ENCODE data around the gene HIF3A. TPM values are rescaled to one million over a fixed set of nuclear protein-coding genes. Genes with fewer than 3 reads are reported as not detected.
A peak's percentile ranks its signal among the peaks of the same experiment; 100 is the strongest.

Gene HIF3A
- total RNA-seq, 4 donors from 2014 or later: 21.5 to 212 (median 103) TPM

GRCh38 chr19:46289724-46290619 is 6.9 kb upstream of the HIF3A start:
- Histone ChIP-seq H3K36me3 (no peaks in the 10 kb centered on the region), H3K27me3 (no peaks in the 10 kb centered on the region), H3K4me3 (no peak overlapping the region), H3K4me1 (no peaks in the 10 kb centered on the region), H3K9me3 (no peaks in the 10 kb centered on the region), H3K27ac (peak overlapping the region; percentile 47 to 68)
- intact Hi-C loops (cut with DNase I; ENCODE audit: low total_unique reads): no loop called here
- TF ChIP-seq POLR2A (IDR thresholded peaks at IDR 0.05) (no peak), CTCF (IDR thresholded peaks at IDR 0.05) (no peak)
- DNase-seq: no peak

- no peak for DNase-seq
- no peaks in the 10 kb centered on the region for H3K27me3 ChIP-seq
- no peaks in the 10 kb centered on the region for H3K36me3 ChIP-seq
- H3K27ac ChIP-seq: no peak overlapping the region
- TF ChIP-seq CTCF (IDR thresholded peaks at IDR 0.05) (no peak), POLR2A (IDR thresholded peaks at IDR 0.05) (no peak)
- peaks cover 0 to 3% of the 10 kb centered on the region in 2 donors for H3K4me1 ChIP-seq
- intact Hi-C loops (cut with DNase I; ENCODE audit: low total_unique reads): no loop called here
- no peaks in the 10 kb centered on the region for H3K9me3 ChIP-seq
- H3K4me3 ChIP-seq: no peak overlapping the region
These were observed 5.0 kb upstream of the HIF3A start for GRCh38 chr19:46291829-46292228.

GRCh38 chr19:46294494-46294893 is 2.3 kb upstream of the HIF3A start:
- Histone ChIP-seq H3K4me3 (no peak overlapping the region), H3K27me3 (no peaks in the 10 kb centered on the region), H3K9me3 (no peaks in the 10 kb centered on the region), H3K36me3 (no peaks in the 10 kb centered on the region), H3K27ac (no peak overlapping the region), H3K4me1 (peaks cover 0 to 15% of the 10 kb centered on the region in 2 donors)
- intact Hi-C loops (cut with DNase I; ENCODE audit: low total_unique reads): no loop called here
- TF ChIP-seq CTCF (IDR thresholded peaks at IDR 0.05) (no peak), POLR2A (IDR thresholded peaks at IDR 0.05) (no peak)
- no peak for DNase-seq

GRCh38 chr19:46295401-46296201 is 1.2 kb upstream of the HIF3A start:
- Histone ChIP-seq H3K36me3 (no peaks in the 10 kb centered on the region), H3K27me3 (no peaks in the 10 kb centered on the region), H3K4me1 (peaks cover 3 to 15% of the 10 kb centered on the region in 2 donors), H3K4me3 (no peak overlapping the region), H3K27ac (no peak overlapping the region), H3K9me3 (no peaks in the 10 kb centered on the region)
- DNase-seq: no peak
- TF ChIP-seq POLR2A (IDR thresholded peaks at IDR 0.05) (no peak), CTCF (IDR thresholded peaks at IDR 0.05) (no peak)
- intact Hi-C loops (cut with DNase I; ENCODE audit: low total_unique reads): no loop called here

GRCh38 chr19:46296202-46296480 is 701 bp upstream of the HIF3A start:
- Histone ChIP-seq H3K27ac (no peak overlapping the region), H3K27me3 (no peaks in the 10 kb centered on the region), H3K4me3 (no peak overlapping the region), H3K36me3 (no peaks in the 10 kb centered on the region), H3K4me1 (peaks cover 3 to 15% of the 10 kb centered on the region in 2 donors), H3K9me3 (no peaks in the 10 kb centered on the region)
- no peak for TF ChIP-seq CTCF (IDR thresholded peaks at IDR 0.05)
- TF ChIP-seq POLR2A (IDR thresholded peaks at IDR 0.05): no peak
- intact Hi-C loops (cut with DNase I; ENCODE audit: low total_unique reads): no loop called here
- DNase-seq: no peak
